ENCODE results near the gene GDAP1L1.

Gene GDAP1L1

GRCh38 chr20:44280387-44280786 is 33.3 kb downstream of the GDAP1L1 start:
- H2AFZ ChIP-seq, result no peak overlapping the region
- no peak overlapping the region for H3K27ac ChIP-seq
- TF ChIP-seq, protein P1, sequence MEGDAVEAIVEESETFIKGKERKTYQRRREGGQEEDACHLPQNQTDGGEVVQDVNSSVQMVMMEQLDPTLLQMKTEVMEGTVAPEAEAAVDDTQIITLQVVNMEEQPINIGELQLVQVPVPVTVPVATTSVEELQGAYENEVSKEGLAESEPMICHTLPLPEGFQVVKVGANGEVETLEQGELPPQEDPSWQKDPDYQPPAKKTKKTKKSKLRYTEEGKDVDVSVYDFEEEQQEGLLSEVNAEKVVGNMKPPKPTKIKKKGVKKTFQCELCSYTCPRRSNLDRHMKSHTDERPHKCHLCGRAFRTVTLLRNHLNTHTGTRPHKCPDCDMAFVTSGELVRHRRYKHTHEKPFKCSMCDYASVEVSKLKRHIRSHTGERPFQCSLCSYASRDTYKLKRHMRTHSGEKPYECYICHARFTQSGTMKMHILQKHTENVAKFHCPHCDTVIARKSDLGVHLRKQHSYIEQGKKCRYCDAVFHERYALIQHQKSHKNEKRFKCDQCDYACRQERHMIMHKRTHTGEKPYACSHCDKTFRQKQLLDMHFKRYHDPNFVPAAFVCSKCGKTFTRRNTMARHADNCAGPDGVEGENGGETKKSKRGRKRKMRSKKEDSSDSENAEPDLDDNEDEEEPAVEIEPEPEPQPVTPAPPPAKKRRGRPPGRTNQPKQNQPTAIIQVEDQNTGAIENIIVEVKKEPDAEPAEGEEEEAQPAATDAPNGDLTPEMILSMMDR (IDR thresholded peaks at IDR 0.05), result no peak
- H3K27me3 ChIP-seq (ENCODE audit: control insufficient read depth, insufficient read depth, low read length), result no peaks in the 10 kb centered on the region
- no peak overlapping the region for H3K4me2 ChIP-seq (ENCODE audit: low read length)
- H3K36me3 ChIP-seq (ENCODE audit: control insufficient read depth, insufficient read depth, low read length), result no peaks in the 10 kb centered on the region
- peaks cover 27% of the 10 kb centered on the region for H3K4me1 ChIP-seq
- H3K79me2 ChIP-seq, result no peaks in the 10 kb centered on the region
- H3K4me3 ChIP-seq (ENCODE audit: low read depth, low read length), result no peak overlapping the region
- H3K9ac ChIP-seq, result no peak overlapping the region
- H3K9me3 ChIP-seq (ENCODE audit: control insufficient read depth, low read length), result no peaks in the 10 kb centered on the region

- H3K27ac ChIP-seq, result no peak overlapping the region
- no peaks in the 10 kb centered on the region for H3K36me3 ChIP-seq (ENCODE audit: control insufficient read depth, insufficient read depth, low read length)
- no peak overlapping the region for H3K4me3 ChIP-seq (ENCODE audit: low read depth, low read length)
- no peaks in the 10 kb centered on the region for H3K27me3 ChIP-seq (ENCODE audit: control insufficient read depth, insufficient read depth, low read length)
- H3K79me2 ChIP-seq, result no peaks in the 10 kb centered on the region
- H3K9ac ChIP-seq, result no peak overlapping the region
- H3K4me2 ChIP-seq (ENCODE audit: low read length), result no peak overlapping the region
- peaks cover 29% of the 10 kb centered on the region for H3K4me1 ChIP-seq
- no peaks in the 10 kb centered on the region for H3K9me3 ChIP-seq (ENCODE audit: control insufficient read depth, low read length)
- TF ChIP-seq, protein P1 (IDR thresholded peaks at IDR 0.05), result no peak
- no peak overlapping the region for H2AFZ ChIP-seq
Observed at GRCh38 chr20:44282192-44282591, 35.1 kb downstream of the GDAP1L1 start.

DNA sequence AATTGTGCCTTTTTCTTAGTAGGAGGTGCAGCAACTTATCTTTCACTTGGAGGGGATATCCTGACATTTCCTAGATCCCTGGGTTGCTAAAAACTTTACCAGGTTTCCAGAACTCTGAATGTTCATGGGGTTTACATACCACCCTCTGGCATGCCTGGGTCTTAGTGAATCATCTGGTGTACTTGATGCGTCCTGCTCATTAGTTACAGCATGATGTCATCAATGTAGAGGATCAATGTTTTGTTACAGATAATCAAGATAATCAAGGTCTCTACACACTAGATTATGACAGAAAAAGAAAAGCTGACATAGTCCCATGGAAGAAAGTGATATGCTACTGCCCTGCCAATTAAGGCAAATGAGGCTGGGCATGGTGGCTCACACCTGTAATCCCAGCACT is 36.9 kb downstream of the GDAP1L1 start:
- Histone ChIP-seq H3K27ac (no peak overlapping the region), H3K9me3 (ENCODE audit: control insufficient read depth, low read length) (no peaks in the 10 kb centered on the region), H3K79me2 (peaks cover 3% of the 10 kb centered on the region), H3K4me1 (peaks cover 25% of the 10 kb centered on the region), H3K4me3 (ENCODE audit: low read depth, low read length) (no peak overlapping the region), H2AFZ (no peak overlapping the region), H3K4me2 (ENCODE audit: low read length) (no peak overlapping the region), H3K9ac (no peak overlapping the region), H3K27me3 (ENCODE audit: control insufficient read depth, insufficient read depth, low read length) (no peaks in the 10 kb centered on the region), H3K36me3 (ENCODE audit: control insufficient read depth, insufficient read depth, low read length) (no peaks in the 10 kb centered on the region)
- TF ChIP-seq, protein P1 (IDR thresholded peaks at IDR 0.05), result no peak

GRCh38 chr20:44287272-44288097 is 40.4 kb downstream of the GDAP1L1 start:
- no peaks in the 10 kb centered on the region for H3K27me3 ChIP-seq (ENCODE audit: control insufficient read depth, insufficient read depth, low read length)
- H2AFZ ChIP-seq, result no peak overlapping the region
- no peak overlapping the region for H3K4me2 ChIP-seq (ENCODE audit: low read length)
- H3K9me3 ChIP-seq (ENCODE audit: control insufficient read depth, low read length), result no peaks in the 10 kb centered on the region
- no peak overlapping the region for H3K4me3 ChIP-seq (ENCODE audit: low read depth, low read length)
- H3K36me3 ChIP-seq (ENCODE audit: control insufficient read depth, insufficient read depth, low read length), result no peaks in the 10 kb centered on the region
- H3K4me1 ChIP-seq, result peaks cover 25% of the 10 kb centered on the region
- H3K79me2 ChIP-seq, result peaks cover 3% of the 10 kb centered on the region
- H3K9ac ChIP-seq, result no peak overlapping the region
- TF ChIP-seq, protein P1 (IDR thresholded peaks at IDR 0.05), result no peak
- H3K27ac ChIP-seq, result no peak overlapping the region

DNA sequence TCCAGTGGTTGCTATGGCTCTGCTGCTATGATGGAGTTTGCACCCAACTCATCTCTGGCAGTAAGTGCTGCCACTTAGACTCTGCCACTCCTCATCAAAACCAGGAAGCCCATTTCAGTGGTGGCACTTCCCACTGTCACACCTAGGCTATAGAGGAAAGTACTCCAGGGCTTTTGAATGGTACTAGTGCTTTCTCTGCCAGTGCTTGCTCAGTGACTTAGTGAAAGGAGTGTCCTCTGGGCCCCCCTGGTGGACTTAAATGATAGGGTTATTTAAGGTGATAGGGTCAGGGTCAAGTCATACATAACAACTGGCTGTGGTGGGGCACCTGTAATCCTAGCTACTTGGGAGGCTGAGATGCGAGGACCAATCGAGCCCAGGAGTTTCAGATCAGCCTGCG is 41.1 kb downstream of the GDAP1L1 start:
- Histone ChIP-seq H3K9me3 (ENCODE audit: control insufficient read depth, low read length) (no peaks in the 10 kb centered on the region), H3K27me3 (ENCODE audit: control insufficient read depth, insufficient read depth, low read length) (no peaks in the 10 kb centered on the region), H3K4me3 (ENCODE audit: low read depth, low read length) (no peak overlapping the region), H3K4me2 (ENCODE audit: low read length) (no peak overlapping the region), H3K9ac (no peak overlapping the region), H3K36me3 (ENCODE audit: control insufficient read depth, insufficient read depth, low read length) (no peaks in the 10 kb centered on the region), H3K4me1 (peaks cover 21% of the 10 kb centered on the region), H3K79me2 (peaks cover 5% of the 10 kb centered on the region), H3K27ac (no peak overlapping the region), H2AFZ (no peak overlapping the region)
- TF ChIP-seq, protein P1 (IDR thresholded peaks at IDR 0.05), result peak; percentile 12
